Mucosa of stomach (tissue), 1 donor: ENCODE measurements around the gene CAMK1.

Source experiments
- H3K27me3 ChIP-seq: one replicate; pipeline ENCODE4 v1.7.0; 2013; ENCODE audit warnings: mild to moderate bottlenecking, low read length; ENCODE audit not compliant: control insufficient read depth, insufficient read depth
- H3K36me3 ChIP-seq: one replicate; pipeline ENCODE4 v1.7.0; 2013; ENCODE audit warnings: low read length; ENCODE audit not compliant: control insufficient read depth, insufficient read depth
- H3K4me1 ChIP-seq: one replicate; pipeline ENCODE4 v1.7.0; 2013; ENCODE audit warnings: mild to moderate bottlenecking, low read length; ENCODE audit not compliant: control insufficient read depth, insufficient read depth
- H3K4me3 ChIP-seq: one replicate; pipeline ENCODE4 v1.7.0; 2013; ENCODE audit warnings: low read length
- H3K9ac ChIP-seq: one replicate; pipeline ENCODE4 v1.7.0; 2013; ENCODE audit warnings: mild to moderate bottlenecking, low read length, moderate library complexity
- H3K9me3 ChIP-seq: one replicate; pipeline ENCODE4 v1.7.0; 2013; ENCODE audit warnings: mild to moderate bottlenecking, low read length, moderate library complexity; ENCODE audit not compliant: control insufficient read depth
- donor health status: Pancreatic carcinoma.

The CAMK1 gene

DNA sequence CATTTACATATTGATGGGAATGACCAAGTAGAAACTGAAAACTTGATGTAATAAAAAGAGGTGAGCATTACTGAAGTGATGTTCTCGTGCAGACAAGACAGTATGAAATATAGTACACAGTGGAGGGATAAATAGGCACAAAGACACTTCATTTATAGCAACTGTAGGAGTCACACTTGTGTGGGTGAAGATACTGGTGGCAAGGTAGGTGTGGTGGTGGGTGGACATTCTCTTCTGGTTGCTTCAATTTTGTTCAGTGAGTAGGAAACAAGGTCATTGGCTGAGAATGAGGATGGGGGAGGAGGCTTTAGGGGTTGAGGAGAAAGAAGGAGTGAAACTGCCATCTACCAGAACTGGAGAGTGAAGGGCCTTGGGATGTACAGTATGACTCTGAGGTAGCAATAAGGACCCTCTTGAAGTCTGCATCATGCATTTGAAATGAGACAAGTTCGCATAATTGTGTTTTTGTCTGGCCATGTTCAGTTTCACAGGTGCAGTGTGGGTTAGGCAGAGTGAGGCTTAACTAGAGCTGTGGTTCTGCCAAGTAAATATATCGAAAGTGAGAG, 59.5 kb downstream of the CAMK1 start:
- H3K27me3 ChIP-seq = no peaks in the 10 kb centered on the region
- H3K4me3 ChIP-seq = no peak overlapping the region
- H3K9me3 ChIP-seq = no peaks in the 10 kb centered on the region
- H3K36me3 ChIP-seq = no peaks in the 10 kb centered on the region
- H3K9ac ChIP-seq = no peak overlapping the region
- H3K4me1 ChIP-seq = no peaks in the 10 kb centered on the region
